Measurements from ENCODE around the gene PRKCA. TPM values are rescaled to one million over a fixed set of nuclear protein-coding genes. Genes with fewer than 3 reads are reported as not detected.

Gene PRKCA
- total RNA-seq, 1 donor from 2014 or later: 80.1 TPM

- Mint-ChIP-seq H3K4me3 (ENCODE audit: unreplicated experiment) (no peak overlapping the region), H3K9me3 (ENCODE audit: unreplicated experiment) (no peaks in the 10 kb centered on the region), H3K27me3 (ENCODE audit: unreplicated experiment) (no peaks in the 10 kb centered on the region), H3K27ac (ENCODE audit: unreplicated experiment) (peak overlapping the region; percentile 35), H3K4me1 (ENCODE audit: unreplicated experiment) (peaks cover 8% of the 10 kb centered on the region), H3K36me3 (ENCODE audit: unreplicated experiment) (peaks cover 25% of the 10 kb centered on the region)
- no peak for DNase-seq (ENCODE audit: extremely low spot score, unreplicated experiment)
- no peak for TF ChIP-seq CTCF (IDR thresholded peaks at IDR 0.05)
Observed at GRCh38 chr17:66733759-66734158, 431.3 kb downstream of the PRKCA start.

- peaks cover 8% of the 10 kb centered on the region for H3K4me1 Mint-ChIP-seq (ENCODE audit: unreplicated experiment)
- no peaks in the 10 kb centered on the region for H3K27me3 Mint-ChIP-seq (ENCODE audit: unreplicated experiment)
- no peaks in the 10 kb centered on the region for H3K9me3 Mint-ChIP-seq (ENCODE audit: unreplicated experiment)
- H3K36me3 Mint-ChIP-seq (ENCODE audit: unreplicated experiment): peaks cover 27% of the 10 kb centered on the region
- DNase-seq (ENCODE audit: extremely low spot score, unreplicated experiment): no peak
- peak overlapping the region; percentile 35 for H3K27ac Mint-ChIP-seq (ENCODE audit: unreplicated experiment)
- no peak for TF ChIP-seq CTCF (IDR thresholded peaks at IDR 0.05)
- H3K4me3 Mint-ChIP-seq (ENCODE audit: unreplicated experiment): no peak overlapping the region
Observed at GRCh38 chr17:66734186-66734943, 432.0 kb downstream of the PRKCA start.

GRCh38 chr17:66737524-66737923 is 435.1 kb downstream of the PRKCA start:
- H3K4me1 Mint-ChIP-seq (ENCODE audit: unreplicated experiment): peaks cover 2% of the 10 kb centered on the region
- no peak for TF ChIP-seq CTCF (IDR thresholded peaks at IDR 0.05)
- no peaks in the 10 kb centered on the region for H3K9me3 Mint-ChIP-seq (ENCODE audit: unreplicated experiment)
- H3K27ac Mint-ChIP-seq (ENCODE audit: unreplicated experiment): no peak overlapping the region
- peaks cover 36% of the 10 kb centered on the region for H3K36me3 Mint-ChIP-seq (ENCODE audit: unreplicated experiment)
- DNase-seq (ENCODE audit: extremely low spot score, unreplicated experiment): no peak
- no peaks in the 10 kb centered on the region for H3K27me3 Mint-ChIP-seq (ENCODE audit: unreplicated experiment)
- H3K4me3 Mint-ChIP-seq (ENCODE audit: unreplicated experiment): no peak overlapping the region

GRCh38 chr17:66738301-66738700 is 435.9 kb downstream of the PRKCA start:
- peaks cover 36% of the 10 kb centered on the region for H3K36me3 Mint-ChIP-seq (ENCODE audit: unreplicated experiment)
- H3K27me3 Mint-ChIP-seq (ENCODE audit: unreplicated experiment): no peaks in the 10 kb centered on the region
- TF ChIP-seq CTCF (IDR thresholded peaks at IDR 0.05): no peak
- H3K4me3 Mint-ChIP-seq (ENCODE audit: unreplicated experiment): no peak overlapping the region
- H3K9me3 Mint-ChIP-seq (ENCODE audit: unreplicated experiment): no peaks in the 10 kb centered on the region
- DNase-seq (ENCODE audit: extremely low spot score, unreplicated experiment): no peak
- H3K4me1 Mint-ChIP-seq (ENCODE audit: unreplicated experiment): no peaks in the 10 kb centered on the region
- no peak overlapping the region for H3K27ac Mint-ChIP-seq (ENCODE audit: unreplicated experiment)

GRCh38 chr17:66739553-66739952 is 437.1 kb downstream of the PRKCA start:
- Mint-ChIP-seq H3K36me3 (ENCODE audit: unreplicated experiment) (peaks cover 36% of the 10 kb centered on the region), H3K27ac (ENCODE audit: unreplicated experiment) (no peak overlapping the region), H3K4me1 (ENCODE audit: unreplicated experiment) (no peaks in the 10 kb centered on the region), H3K4me3 (ENCODE audit: unreplicated experiment) (no peak overlapping the region), H3K9me3 (ENCODE audit: unreplicated experiment) (no peaks in the 10 kb centered on the region), H3K27me3 (ENCODE audit: unreplicated experiment) (no peaks in the 10 kb centered on the region)
- TF ChIP-seq CTCF (IDR thresholded peaks at IDR 0.05): no peak
- no peak for DNase-seq (ENCODE audit: extremely low spot score, unreplicated experiment)

Measured in osteocyte (in vitro differentiated cells).